ENCODE results near the gene CFAP43. TPM values are rescaled to one million over a fixed set of nuclear protein-coding genes. Genes with fewer than 3 reads are reported as not detected.

The CFAP43 gene
- total and polyA plus RNA-seq, 10 of the 15 experiments (the other 5 are each of a cell fraction or from before 2014, with no cell fraction given) = 0.06 to 0.14 (median 0.10) TPM; not detected in 5

DNA sequence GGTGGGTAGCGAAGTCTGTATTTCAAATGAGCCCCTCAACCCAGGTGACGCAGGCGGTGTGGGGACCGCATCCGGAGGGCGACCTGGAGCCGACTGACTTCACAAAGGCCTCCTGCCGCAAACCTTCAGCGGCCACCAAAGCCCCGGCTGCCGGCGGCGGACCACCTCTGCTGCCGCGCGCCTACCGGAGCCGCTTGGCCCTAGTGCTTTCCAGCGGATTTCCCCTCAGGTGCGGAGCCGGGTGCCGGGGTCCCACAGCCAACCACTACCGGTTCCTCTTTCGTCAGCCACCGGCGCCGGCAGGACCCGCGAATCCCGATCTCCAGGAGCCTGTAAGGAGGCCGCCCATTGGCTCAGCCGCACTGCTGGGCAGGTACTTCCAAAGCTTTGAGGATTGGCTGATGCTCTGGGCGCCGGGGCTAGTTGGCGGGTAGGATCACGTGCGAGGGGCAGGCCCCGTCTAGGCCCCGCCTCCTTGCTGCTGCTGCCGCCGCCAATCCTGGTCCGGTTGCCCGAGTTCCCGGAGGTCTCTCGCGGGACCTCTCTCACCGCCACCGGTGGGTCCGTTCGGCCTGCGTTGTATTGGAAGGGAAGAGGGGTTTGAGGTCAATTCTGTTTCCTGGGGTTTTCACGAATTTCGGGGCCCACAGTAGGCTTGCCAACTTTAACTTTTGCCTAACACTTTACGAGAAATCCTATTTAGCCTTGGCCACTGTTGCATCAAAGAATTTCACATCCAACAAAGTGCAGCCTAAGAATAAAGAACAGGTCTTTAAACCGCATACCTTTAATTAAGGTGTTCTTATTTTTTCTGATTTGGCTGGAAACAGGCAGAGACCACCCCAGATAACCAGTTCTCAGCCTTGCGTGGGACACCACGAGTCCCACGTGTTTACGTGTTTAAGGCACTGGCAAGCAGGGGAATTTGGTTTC is 36.8 kb upstream of the CFAP43 start, which contains the start of gene GSTO2 (continued):
- TF ChIP-seq, protein P1, sequence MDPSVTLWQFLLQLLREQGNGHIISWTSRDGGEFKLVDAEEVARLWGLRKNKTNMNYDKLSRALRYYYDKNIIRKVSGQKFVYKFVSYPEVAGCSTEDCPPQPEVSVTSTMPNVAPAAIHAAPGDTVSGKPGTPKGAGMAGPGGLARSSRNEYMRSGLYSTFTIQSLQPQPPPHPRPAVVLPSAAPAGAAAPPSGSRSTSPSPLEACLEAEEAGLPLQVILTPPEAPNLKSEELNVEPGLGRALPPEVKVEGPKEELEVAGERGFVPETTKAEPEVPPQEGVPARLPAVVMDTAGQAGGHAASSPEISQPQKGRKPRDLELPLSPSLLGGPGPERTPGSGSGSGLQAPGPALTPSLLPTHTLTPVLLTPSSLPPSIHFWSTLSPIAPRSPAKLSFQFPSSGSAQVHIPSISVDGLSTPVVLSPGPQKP (IDR thresholded peaks at IDR 0.05; ENCODE audit: low read depth, low read length) = no peak; the same call in 1 of the 2 replicates
- TF ChIP-seq POLR2AphosphoS2 (IDR thresholded peaks at IDR 0.05; ENCODE audit: low read depth, low read length) (peak; percentile 82; the same call in 1 of the 2 replicates), FOXK2 (IDR thresholded peaks at IDR 0.05) (no peak), SIX5 (IDR thresholded peaks at IDR 0.05; ENCODE audit: low read depth, low read length, severe bottlenecking) (no peak), MTA2 (IDR thresholded peaks at IDR 0.05; ENCODE audit: low read depth) (no peak), SMC3 (IDR thresholded peaks at IDR 0.05; ENCODE audit: borderline replicate concordance, low read length) (no peak), POLR2A (IDR thresholded peaks at IDR 0.05; ENCODE audit: low read depth, low read length) (peak; percentile 92), PAX5 (IDR thresholded peaks at IDR 0.05; ENCODE audit: borderline replicate concordance, low read depth, low read length) (no peak), RAD21 (IDR thresholded peaks at IDR 0.05; ENCODE audit: insufficient read depth, low read depth, low read length) (no peak), SMARCA5 (IDR thresholded peaks at IDR 0.05) (no peak; the same call in 1 of the 2 replicates), BACH1 (IDR thresholded peaks at IDR 0.05; ENCODE audit: borderline replicate concordance) (peak; percentile 81), ZNF274 (IDR thresholded peaks at IDR 0.05; ENCODE audit: insufficient read depth, insufficient read length) (no peak), HDGF (IDR thresholded peaks at IDR 0.05) (no peak), SREBF2 (IDR thresholded peaks at IDR 0.05; ENCODE audit: low read length) (peak; percentile 32; the same call in 1 of the 2 replicates), MYB (IDR thresholded peaks at IDR 0.05; ENCODE audit: borderline replicate concordance, low read depth, low read length) (no peak), POLR2AphosphoS5 (IDR thresholded peaks at IDR 0.05; ENCODE audit: low read length) (peak; percentile 94), ZNF207 (IDR thresholded peaks at IDR 0.05; ENCODE audit: borderline replicate concordance) (0 out of 2 replicates have a peak, but pooled peaks have one; percentile 56), IRF5 (IDR thresholded peaks at IDR 0.05; ENCODE audit: borderline replicate concordance) (no peak), CHD2 (IDR thresholded peaks at IDR 0.05; ENCODE audit: borderline replicate concordance, low read depth, low read length) (peak; percentile 97), HCFC1 (IDR thresholded peaks at IDR 0.05; ENCODE audit: low read length) (peak; percentile 60), ZNF592 (IDR thresholded peaks at IDR 0.05) (no peak), PKNOX1 (IDR thresholded peaks at IDR 0.05) (peak; percentile 87), FOXM1 (IDR thresholded peaks at IDR 0.05; ENCODE audit: low read depth, low read length) (0 out of 2 replicates have a peak, but pooled peaks have one; percentile 14)

All from GM12878 (cell line).